K562 (cell line): ENCODE data around the gene RALA. TPM values are rescaled to one million over a fixed set of nuclear protein-coding genes. Genes with fewer than 3 reads are reported as not detected.

Source experiments
- ATAC-seq: fragments of 200-7000 bp; cut with Tn5 transposase; 3 replicates; pipeline ENCODE4 v1.9.1; 2020; ENCODE audit warnings: moderate library complexity
- BruUV-seq: library from RNA; stranded (reverse); fragments of 400-500 nt; replicated peaks from 2 replicates; lab custom pipeline; 2021; lab: Mats Ljungman, UMichigan
- CTCF ChIA-PET: fragments of 300-600 bp; formaldehyde crosslinking; extraction: SDS; loops from one replicate; lab custom pipeline; 2021; ENCODE audit warnings: low intra/inter-chr PET ratio; lab: Yijun Ruan, JAX
- POLR2A ChIA-PET: fragments of 300-600, 350-650 bp; sonication (Branson Sonifier 250); formaldehyde crosslinking; extraction: SDS; loops from one replicate; lab custom pipeline; 2021; ENCODE audit warnings: antibody characterized with exemption, inconsistent platforms; lab: Yijun Ruan, JAX
- DNase-seq, 4 experiments: peaks; one replicate each; pipeline versions ENCODE4 v3.0.0 to v3.0.0-alpha.2; 2011 to 2018; ENCODE audit warnings: low spot score in 3 of 4, mixed read lengths in 3 of 4; ENCODE audit errors: extremely low read depth in 1 of 4
- FAIRE-seq: peaks from 2 replicates; lab custom pipeline; 2011; peaks lifted over from hg19 to GRCh38; lab: Jason Lieb, UNC
- H2AFZ ChIP-seq: 2 replicates; pipeline ENCODE4 v1.6.0; 2011; ENCODE audit warnings: low read depth, low read length, control low read depth, inconsistent platforms
- H3K27ac ChIP-seq: fragments of 200-600 bp; 3 replicates; pipeline ENCODE4 v1.8.0; 2011; ENCODE audit warnings: low read depth, mild to moderate bottlenecking, control low read depth, inconsistent platforms, low read length, moderate library complexity, mixed read lengths; ENCODE audit errors: extremely low read depth
- H3K27me3 ChIP-seq, 2 experiments: fragments of 300-600 bp in 1 of 2; 2 replicates in 1 of 2; 3 replicates in 1 of 2; pipeline versions ENCODE4 v1.6.0 to v1.8.0; 2011; ENCODE audit warnings: inconsistent platforms in 2 of 2, low read length in 2 of 2, mild to moderate bottlenecking in 1 of 2, mixed read lengths in 1 of 2, moderate library complexity in 1 of 2; ENCODE audit not compliant: control insufficient read depth in 2 of 2, insufficient read depth in 2 of 2
- H3K36me3 ChIP-seq: fragments of 300-600 bp; 3 replicates; pipeline ENCODE4 v1.8.0; 2011; ENCODE audit warnings: mild to moderate bottlenecking, low read length, inconsistent platforms; ENCODE audit not compliant: control insufficient read depth, insufficient read depth
- H3K4me1 ChIP-seq, 2 experiments: fragments of 200-600 bp in 1 of 2; replicated peaks in 1 of 2; 2 replicates in 1 of 2; 3 replicates in 1 of 2; pipeline versions ENCODE4 v1.5.1 to v1.8.0; 2011; ENCODE audit warnings: inconsistent platforms in 2 of 2, low read length in 2 of 2, mild to moderate bottlenecking in 1 of 2, mixed read lengths in 1 of 2, moderate library complexity in 1 of 2; ENCODE audit not compliant: control insufficient read depth in 2 of 2, insufficient read depth in 2 of 2
- H3K4me2 ChIP-seq: 2 replicates; pipeline ENCODE4 v1.6.1; 2011; ENCODE audit warnings: low read length, control low read depth, inconsistent platforms, mixed read lengths; ENCODE audit not compliant: insufficient read depth
- H3K4me3 ChIP-seq: fragments of 200-600 bp; sonication (generic), shearing (Covaris generic); 2 replicates; pipeline ENCODE4 v1.5.1; 2016; ENCODE audit warnings: control low read depth, inconsistent platforms
- H3K79me2 ChIP-seq: fragments of 200-600 bp; 3 replicates; pipeline ENCODE4 v1.8.0; 2011; ENCODE audit warnings: low read length, inconsistent platforms; ENCODE audit not compliant: control insufficient read depth, insufficient read depth
- H3K9ac ChIP-seq, 2 experiments: 2 replicates each; pipeline versions ENCODE4 v1.6.0 to v1.6.1; 2011; ENCODE audit warnings: low read depth in 2 of 2, low read length in 2 of 2, control low read depth in 1 of 2, inconsistent platforms in 1 of 2, mild to moderate bottlenecking in 1 of 2, mixed read lengths in 1 of 2; ENCODE audit not compliant: insufficient read depth in 1 of 2
- H3K9me1 ChIP-seq: one replicate; pipeline ENCODE4 v1.6.0; 2011; ENCODE audit warnings: inconsistent platforms, mild to moderate bottlenecking, low read length, moderate library complexity; ENCODE audit not compliant: control insufficient read depth, insufficient read depth
- H3K9me3 ChIP-seq: replicated peaks from 2 replicates; pipeline ENCODE4 v1.5.1; 2011; ENCODE audit warnings: low read depth, low read length, inconsistent platforms; ENCODE audit not compliant: control insufficient read depth, insufficient read depth
- H4K20me1 ChIP-seq: replicated peaks from 2 replicates; pipeline ENCODE4 v1.6.1; 2011; ENCODE audit warnings: low read length, inconsistent platforms, mixed read lengths; ENCODE audit not compliant: control insufficient read depth, insufficient read depth
- BCLAF1 ChIP-seq, 2 experiments: fragments of 450-650 bp in 1 of 2; IDR thresholded peaks; 2 replicates each; pipeline ENCODE4 v1.6.1; 2011 to 2017; ENCODE audit warnings: low read depth in 2 of 2, antibody characterized with exemption in 1 of 2, borderline replicate concordance in 1 of 2, low read length in 1 of 2, mild to moderate bottlenecking in 1 of 2, mixed read lengths in 1 of 2; ENCODE audit not compliant: control insufficient read depth in 1 of 2
- CC2D1A ChIP-seq: fragments of 450-650 bp; IDR thresholded peaks from 2 replicates; pipeline ENCODE4 v1.6.1; 2017; ENCODE audit warnings: mild to moderate bottlenecking
- CREB3 ChIP-seq: fragments of 450-650 bp; conservative IDR thresholded peaks from 2 replicates; pipeline ENCODE4 v1.6.1; 2016; ENCODE audit warnings: missing genetic modification characterization, low read depth, mild to moderate bottlenecking, missing compliant biosample characterization, moderate library complexity
- DNMT1 ChIP-seq: fragments of 450-650 bp; IDR thresholded peaks from 2 replicates; pipeline ENCODE4 v1.6.1; 2016; ENCODE audit warnings: antibody characterized with exemption, mild to moderate bottlenecking
- EZH2 ChIP-seq: IDR thresholded peaks from 2 replicates; pipeline ENCODE4 v1.6.1; 2012; ENCODE audit warnings: low read depth, mild to moderate bottlenecking, inconsistent platforms, low read length, borderline replicate concordance
- GTF2F1 ChIP-seq: IDR thresholded peaks from 2 replicates; pipeline ENCODE4 v1.6.1; 2011; ENCODE audit warnings: low read depth, low read length, improper control_type of control experiment
- HDAC3 ChIP-seq: fragments of 450-650 bp; IDR thresholded peaks from 2 replicates; pipeline ENCODE4 v1.6.1; 2018; ENCODE audit warnings: borderline replicate concordance, mild to moderate bottlenecking, moderate library complexity; ENCODE audit not compliant: partially characterized antibody
- KLF10 ChIP-seq: fragments of 250-450 bp; sonication (Bioruptor Pico); IDR thresholded peaks from 2 replicates; pipeline ENCODE4 v1.6.1; 2021; ENCODE audit warnings: matching md5 sums
- PYGO2 ChIP-seq: fragments of 450-650 bp; IDR thresholded peaks from 2 replicates; pipeline ENCODE4 v1.6.1; 2016; ENCODE audit warnings: mild to moderate bottlenecking, missing genetic modification characterization, moderate library complexity, missing compliant biosample characterization
- RBM17 ChIP-seq: fragments of 200-400 bp; formaldehyde crosslinking; IDR thresholded peaks from 2 replicates; pipeline ENCODE4 v1.6.1; 2017; ENCODE audit warnings: low read depth, mild to moderate bottlenecking, low read length, borderline replicate concordance
- SIN3B ChIP-seq: fragments of 450-650 bp; IDR thresholded peaks from 2 replicates; pipeline ENCODE4 v1.6.1; 2017; ENCODE audit warnings: low read depth, mild to moderate bottlenecking, moderate library complexity
- SMAD1 ChIP-seq: fragments of 150-350 bp; IDR thresholded peaks from 2 replicates; pipeline ENCODE4 v1.6.1; 2014; ENCODE audit warnings: low read length, low read depth; ENCODE audit not compliant: partially characterized antibody
- SMARCE1 ChIP-seq: fragments of 450-650 bp; IDR thresholded peaks from 2 replicates; pipeline ENCODE4 v1.7.1; 2016; ENCODE audit warnings: mild to moderate bottlenecking
- TCF3 ChIP-seq: sonication (generic); formaldehyde crosslinking; IDR thresholded peaks from 2 replicates; pipeline ENCODE4 v1.4.0; 2020; ENCODE audit warnings: mild to moderate bottlenecking, missing genetic modification reagents
- ZNF197 ChIP-seq: fragments of 200-800 bp; sonication (Bioruptor generic); IDR thresholded peaks from 2 replicates; pipeline ENCODE4 v1.6.1; 2016; ENCODE audit warnings: low read depth, missing genetic modification characterization, missing compliant biosample characterization
- ZNF324 ChIP-seq: fragments of 250-450 bp; sonication (Bioruptor Pico); IDR thresholded peaks from 2 replicates; pipeline ENCODE4 v1.4.0; 2020; ENCODE audit warnings: mild to moderate bottlenecking
- ZNF75A ChIP-seq: fragments of 450-650 bp; formaldehyde crosslinking; IDR thresholded peaks from 2 replicates; pipeline ENCODE4 v1.4.0; 2020; ENCODE audit warnings: mild to moderate bottlenecking
- WGBS: fragments of 100-300 bp; shearing (Covaris generic); methylation state at CpG from one replicate; pipeline ENCODE4 v1.1.6; 2016; ENCODE audit warnings: low coverage, mixed read lengths; ENCODE audit not compliant: insufficient coverage; ENCODE audit errors: missing lambda C conversion rate; 5-methylcytosine and 5-hydroxymethylcytosine counted together
- in situ Hi-C: fragments of 300-500 bp; cut with MboI; formaldehyde crosslinking; loops from 4 replicates; pipeline ENCODE4 v1.15.0; 2018; ENCODE audit warnings: inconsistent platforms, mixed read lengths
- intact Hi-C: fragments of 100-400 bp; cut with micrococcal nuclease; formaldehyde crosslinking; loops from 2 replicates; pipeline ENCODE4 v1.14.2; 2022
- polyA plus RNA-seq, 8 experiments: library from polyadenylated mRNA; depleted of rRNA in 4 of 8; stranded (reverse) in 5 of 8; unstranded in 3 of 8; fragments of >200 nt; fragmentation: Nextera tagmentation in 2 of 8; fragmentation: Illumina TruSeq in 1 of 8; extraction: Ambion mirVana in 2 of 8; extraction: Trizol in 1 of 8; gene quantifications; 2 replicates each; pipeline versions ENCODE4 v1.2.1 to v1.2.3, GENCODE V29; 2011 to 2014; ENCODE audit warnings: inconsistent platforms in 1 of 8, missing spikeins in 1 of 8
- total RNA-seq, 7 experiments: library from RNA; depleted of rRNA in 6 of 7; stranded (reverse); fragments of >200 nt in 6 of 7; fragmentation: Illumina TruSeq in 2 of 7; extraction: Trizol in 2 of 7; gene quantifications; 2 replicates each; pipeline versions ENCODE4 v1.2.1 to v1.2.3, GENCODE V29; 2011 to 2021; ENCODE audit warnings: low replicate concordance in 1 of 7
- TF ChIP-seq, protein P1 (sequence below): fragments of 450-650 bp; IDR thresholded peaks from 2 replicates; pipeline ENCODE4 v1.6.1; 2016; ENCODE audit warnings: low read depth, mild to moderate bottlenecking, moderate library complexity

The RALA gene
- total and polyA plus RNA-seq, 9 of the 15 experiments (the other 6 are each of a cell fraction or from before 2014, with no cell fraction given) = 7.2 to 28.0 (median 25.7) TPM

DNA sequence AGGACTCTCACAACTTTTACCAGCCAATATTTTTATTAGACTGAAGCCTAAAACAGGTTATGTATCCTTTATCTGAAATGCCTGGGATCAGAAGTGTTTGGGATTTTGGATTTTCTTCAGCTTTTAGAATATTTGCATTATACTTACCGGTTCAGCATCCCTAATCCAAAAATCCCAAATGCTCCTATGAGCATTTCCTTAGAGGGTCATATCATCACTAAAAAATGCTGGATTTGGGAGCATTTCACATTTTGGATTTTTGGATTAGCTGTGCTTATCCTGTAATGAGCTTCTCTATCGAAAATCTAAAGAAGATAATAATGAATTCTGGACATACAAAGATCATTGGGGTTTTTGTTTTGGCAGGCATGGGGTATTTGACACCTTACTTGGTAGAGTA, 53.0 kb downstream of the RALA start:
- FAIRE-seq (no peak), ATAC-seq (no peak), DNase-seq (no peak)
- no peaks in the 10 kb centered on the region for H4K20me1 ChIP-seq
- no peak overlapping the region for H3K9ac ChIP-seq
- no peak overlapping the region for H3K4me3 ChIP-seq
- H3K27ac ChIP-seq = no peak overlapping the region
- WGBS = 91% methylated on average over 2 of the region's 2 CpGs
- intact Hi-C loops = no loop called here
- no peak overlapping the region for H2AFZ ChIP-seq
- H3K9me3 ChIP-seq = no peaks in the 10 kb centered on the region; the same call in 1 of the 2 replicates
- in situ Hi-C loops = no loop called here
- H3K27me3 ChIP-seq = no peaks in the 10 kb centered on the region
- ChIA-PET POLR2A (no interaction called here), CTCF (no interaction called here)
- no peaks in the 10 kb centered on the region for H3K9me1 ChIP-seq
- BruUV-seq = no TSS peak
- H3K79me2 ChIP-seq = 0 out of 3 replicates have a peak, but pooled peaks cover 5% of the 10 kb centered on the region
- TF ChIP-seq SMARCE1 (no peak), TCF3 (CRISPR knock-in tag) (no peak), GTF2F1 (no peak), SIN3B (no peak), RBM17 (no peak), ZNF75A (no peak), CC2D1A (no peak), ZNF324 (CRISPR knock-in tag) (no peak), CREB3 (tag) (no peak), KLF10 (CRISPR knock-in tag) (no peak), SMAD1 (no peak), HDAC3 (no peak), EZH2 (no peak), ZNF197 (CRISPR knock-in tag) (no peak), DNMT1 (no peak), BCLAF1 (IDR thresholded peaks at IDR 0.05; ENCODE audit: borderline replicate concordance in 1 of 2, control insufficient read depth in 1 of 2, low read depth in 2 of 2, low read length in 1 of 2) (no peak), PYGO2 (tag) (no peak)
- TF ChIP-seq, protein P1, sequence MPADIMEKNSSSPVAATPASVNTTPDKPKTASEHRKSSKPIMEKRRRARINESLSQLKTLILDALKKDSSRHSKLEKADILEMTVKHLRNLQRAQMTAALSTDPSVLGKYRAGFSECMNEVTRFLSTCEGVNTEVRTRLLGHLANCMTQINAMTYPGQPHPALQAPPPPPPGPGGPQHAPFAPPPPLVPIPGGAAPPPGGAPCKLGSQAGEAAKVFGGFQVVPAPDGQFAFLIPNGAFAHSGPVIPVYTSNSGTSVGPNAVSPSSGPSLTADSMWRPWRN = no peak
- peaks cover 3% of the 10 kb centered on the region in 2 experiments; a peak in 3 of 5 replicates for H3K4me1 ChIP-seq
- H3K36me3 ChIP-seq = no peaks in the 10 kb centered on the region
- no peak overlapping the region for H3K4me2 ChIP-seq
